Measurements from ENCODE around the gene MLEC. TPM values are rescaled to one million over a fixed set of nuclear protein-coding genes. Genes with fewer than 3 reads are reported as not detected.

Gene MLEC
- total RNA-seq, 1 donor from 2014 or later, result 47.5 TPM

- Histone ChIP-seq H3K4me3 (peak overlapping the region in 1 of 2 donors; percentile 65), H3K4me1 (peaks cover 15 to 33% of the 10 kb centered on the region in 2 donors), H3K9me3 (no peaks in the 10 kb centered on the region), H3K27ac (peak overlapping the region in 1 of 2 donors; percentile 52), H3K36me3 (no peaks in the 10 kb centered on the region), H3K27me3 (no peaks in the 10 kb centered on the region)
- intact Hi-C loops (cut with DNase I), result no loop called here
- no peak for TF ChIP-seq CTCF (IDR thresholded peaks at IDR 0.05)
- DNase-seq (ENCODE audit: low spot score in 2 of 2), result no peak
Observed at GRCh38 chr12:120650233-120650690, 36.7 kb upstream of the MLEC start.

DNA sequence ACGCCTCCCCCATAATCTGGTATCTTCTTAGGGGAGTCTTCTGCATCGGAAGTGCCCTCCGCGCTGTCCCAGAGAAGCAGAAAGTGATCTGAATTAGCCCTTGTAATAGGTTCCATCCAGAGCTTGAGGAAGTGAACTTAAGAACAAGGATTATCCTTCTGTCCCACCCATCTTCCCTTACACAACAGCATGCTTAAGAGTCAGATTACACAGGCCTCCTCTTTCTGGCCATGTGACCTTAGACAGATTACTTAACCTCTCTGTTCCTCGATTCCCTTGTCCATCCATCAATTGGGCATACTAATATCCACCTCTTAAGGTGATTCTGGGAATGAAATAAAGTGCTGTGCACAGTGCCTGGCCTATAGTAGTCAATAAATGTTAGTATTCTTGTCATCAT is 35.1 kb upstream of the MLEC start:
- intact Hi-C loops (cut with DNase I), result loop anchor here (2.0 kb wide), 1 partner anchor 17 kb away; no protein-coding TSS in a partner anchor
- no peak for DNase-seq (ENCODE audit: low spot score in 2 of 2)
- TF ChIP-seq CTCF (IDR thresholded peaks at IDR 0.05), result no peak
- Histone ChIP-seq H3K4me3 (no peak overlapping the region), H3K9me3 (no peaks in the 10 kb centered on the region), H3K27me3 (no peaks in the 10 kb centered on the region), H3K36me3 (no peaks in the 10 kb centered on the region), H3K4me1 (peaks cover 15 to 31% of the 10 kb centered on the region in 2 donors), H3K27ac (peak overlapping the region; percentile 81 to 89)

DNA sequence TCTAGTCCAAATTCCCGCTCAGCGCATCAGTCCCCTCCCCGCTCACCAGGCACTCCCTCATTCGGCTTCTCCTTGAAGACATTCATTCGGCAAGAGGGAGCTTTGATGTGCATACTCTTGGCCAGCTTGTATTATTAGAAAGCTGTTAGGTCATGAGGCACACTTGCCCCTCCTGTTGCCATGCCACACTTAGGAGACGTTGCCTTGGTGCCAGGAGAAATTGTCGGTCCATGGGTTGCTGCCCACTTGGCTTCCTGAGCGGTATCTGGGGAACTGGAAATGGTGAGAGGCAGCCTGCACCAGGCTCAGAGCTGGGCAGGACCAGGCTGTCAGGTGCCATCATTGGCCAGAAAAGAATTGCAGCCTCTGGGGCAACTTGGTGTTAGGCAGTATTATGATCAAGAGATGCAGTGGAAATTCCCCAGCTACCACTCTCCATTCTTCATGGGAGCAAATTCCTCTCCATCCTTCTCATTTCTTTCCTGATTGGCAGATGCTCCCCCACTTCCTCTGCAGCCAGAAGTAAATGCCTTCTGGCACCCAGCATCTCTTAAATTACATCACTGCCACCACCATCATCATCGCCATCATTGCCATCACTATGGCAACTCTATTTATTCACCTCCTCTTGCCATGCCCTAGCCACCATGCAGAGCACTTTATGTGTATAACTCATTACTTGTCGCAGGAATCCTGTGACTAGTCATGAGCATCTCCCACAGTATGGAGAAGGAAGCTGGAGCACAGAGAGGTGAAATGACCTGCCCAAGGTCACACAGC is 34.1 kb upstream of the MLEC start:
- TF ChIP-seq CTCF (IDR thresholded peaks at IDR 0.05), result no peak
- Histone ChIP-seq H3K36me3 (no peaks in the 10 kb centered on the region), H3K4me3 (no peak overlapping the region), H3K9me3 (no peaks in the 10 kb centered on the region), H3K27me3 (no peaks in the 10 kb centered on the region), H3K27ac (peak overlapping the region; percentile 81 to 89), H3K4me1 (peaks cover 15 to 30% of the 10 kb centered on the region in 2 donors)
- peak; percentile 19 to 79 for DNase-seq (ENCODE audit: low spot score in 2 of 2)
- intact Hi-C loops (cut with DNase I), result loop anchor here (2.0 kb wide), 1 partner anchor 16 kb away; no protein-coding TSS in a partner anchor

DNA sequence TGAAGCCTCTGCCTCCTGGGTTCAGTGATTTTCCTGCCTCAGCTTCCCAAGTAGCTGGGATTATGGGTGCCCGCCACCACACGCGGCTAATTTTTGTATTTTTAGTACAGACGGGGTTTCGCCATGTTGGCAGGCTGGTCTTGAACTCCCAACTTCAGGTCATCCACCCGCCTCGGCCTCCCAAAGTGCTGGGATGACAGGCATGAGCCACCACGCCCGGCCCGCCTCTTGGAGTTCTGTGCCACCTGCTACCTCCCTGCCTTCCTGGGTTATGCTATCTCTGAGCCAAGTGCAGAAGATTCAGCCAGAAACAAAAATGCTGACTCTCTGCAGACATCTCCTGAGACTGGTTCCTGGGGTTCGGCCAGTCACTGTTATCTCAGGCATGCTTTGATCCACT is 33.3 kb upstream of the MLEC start:
- H3K27me3 ChIP-seq, result no peaks in the 10 kb centered on the region
- peak overlapping the region; percentile 81 to 89 for H3K27ac ChIP-seq
- DNase-seq (ENCODE audit: low spot score in 2 of 2), result no peak
- no peaks in the 10 kb centered on the region for H3K9me3 ChIP-seq
- no peak for TF ChIP-seq CTCF (IDR thresholded peaks at IDR 0.05)
- H3K36me3 ChIP-seq, result no peaks in the 10 kb centered on the region
- H3K4me1 ChIP-seq, result peaks cover 13 to 28% of the 10 kb centered on the region in 2 donors
- no peak overlapping the region for H3K4me3 ChIP-seq
- intact Hi-C loops (cut with DNase I), result loop anchor here (1.0 to 2.0 kb wide), 2 partner anchors 15 to 33 kb away; no protein-coding TSS in a partner anchor

DNA sequence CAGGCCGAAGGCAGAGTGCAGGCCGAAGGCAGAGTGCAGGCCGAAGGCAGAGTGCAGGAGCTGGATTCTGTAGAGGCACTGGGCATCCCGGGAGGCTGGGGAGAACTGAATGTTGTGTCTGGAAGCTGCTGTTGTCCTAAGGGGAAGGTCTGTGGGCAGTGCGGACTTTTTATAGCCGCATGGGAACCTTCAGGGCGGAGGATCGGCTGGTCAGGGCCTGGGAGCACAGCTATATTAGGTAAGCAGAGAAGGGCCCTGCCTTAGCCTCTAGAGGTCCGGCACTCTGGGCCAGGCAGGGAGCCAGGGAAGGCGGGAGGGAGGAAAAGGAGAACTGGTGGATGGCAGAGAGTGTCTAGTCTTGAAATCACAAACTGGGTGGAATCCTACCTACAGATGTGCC is 32.3 kb upstream of the MLEC start:
- TF ChIP-seq CTCF (IDR thresholded peaks at IDR 0.05), result no peak
- H3K27ac ChIP-seq, result peak overlapping the region; percentile 81 to 89
- peak in 1 of 2 donors; percentile 86 for DNase-seq (ENCODE audit: low spot score in 2 of 2)
- intact Hi-C loops (cut with DNase I), result loop anchor here (1.0 kb wide), 1 partner anchor 32 kb away; no protein-coding TSS in a partner anchor
- no peaks in the 10 kb centered on the region for H3K9me3 ChIP-seq
- peaks cover 11 to 28% of the 10 kb centered on the region in 2 donors for H3K4me1 ChIP-seq
- no peaks in the 10 kb centered on the region for H3K27me3 ChIP-seq
- no peaks in the 10 kb centered on the region for H3K36me3 ChIP-seq
- no peak overlapping the region for H3K4me3 ChIP-seq

Measured in ascending aorta (tissue), 2 donors.